Immature natural killer cell (primary cell): Measurements from ENCODE around the gene FBF1. TPM values are rescaled to one million over a fixed set of nuclear protein-coding genes. Genes with fewer than 3 reads are reported as not detected.

Experiments
- DNase-seq, 3 donors: peaks; one replicate each; pipeline ENCODE4 v3.0.0; 2022; ENCODE audit warnings: mixed read lengths in 1 of 3
- H3K27ac Mint-ChIP-seq, 6 donors: one replicate each; pipeline ENCODE4 v1.8.0; 2020; ENCODE audit warnings: mixed read lengths in 6 of 6, mild to moderate bottlenecking in 5 of 6, inconsistent platforms in 4 of 6, moderate library complexity in 3 of 6
- H3K27me3 Mint-ChIP-seq, 3 donors: one replicate each; pipeline ENCODE4 v1.8.0; 2020 to 2021; ENCODE audit warnings: low read depth in 3 of 3, mild to moderate bottlenecking in 3 of 3, mixed read lengths in 3 of 3, moderate library complexity in 3 of 3, inconsistent platforms in 1 of 3
- H3K36me3 Mint-ChIP-seq, 3 donors: one replicate each; pipeline ENCODE4 v1.8.0; 2020; ENCODE audit warnings: mixed read lengths in 3 of 3, inconsistent platforms in 2 of 3, mild to moderate bottlenecking in 2 of 3
- H3K4me1 Mint-ChIP-seq, 2 donors: one replicate each; pipeline ENCODE4 v1.8.0; 2020; ENCODE audit warnings: inconsistent platforms in 2 of 2, mild to moderate bottlenecking in 2 of 2, mixed read lengths in 2 of 2, moderate library complexity in 1 of 2
- H3K4me3 Mint-ChIP-seq, 5 donors: one replicate each; pipeline ENCODE4 v1.8.0; 2020; ENCODE audit warnings: mild to moderate bottlenecking in 5 of 5, mixed read lengths in 5 of 5, inconsistent platforms in 3 of 5, moderate library complexity in 3 of 5
- H3K9me3 Mint-ChIP-seq, 6 donors: one replicate each; pipeline ENCODE4 v1.8.0; 2020; ENCODE audit warnings: mild to moderate bottlenecking in 6 of 6, mixed read lengths in 6 of 6, inconsistent platforms in 4 of 6, moderate library complexity in 3 of 6
- polyA plus RNA-seq, 3 donors: library from polyadenylated mRNA; unstranded; fragments of 300-500 nt; fragmentation: Illumina TruSeq; gene quantifications; one replicate each; pipeline ENCODE4 v1.2.3, GENCODE V29; 2021

Gene FBF1
- polyA plus RNA-seq, 3 donors from 2014 or later: 1.6 to 7.6 TPM; not detected in 1

DNA sequence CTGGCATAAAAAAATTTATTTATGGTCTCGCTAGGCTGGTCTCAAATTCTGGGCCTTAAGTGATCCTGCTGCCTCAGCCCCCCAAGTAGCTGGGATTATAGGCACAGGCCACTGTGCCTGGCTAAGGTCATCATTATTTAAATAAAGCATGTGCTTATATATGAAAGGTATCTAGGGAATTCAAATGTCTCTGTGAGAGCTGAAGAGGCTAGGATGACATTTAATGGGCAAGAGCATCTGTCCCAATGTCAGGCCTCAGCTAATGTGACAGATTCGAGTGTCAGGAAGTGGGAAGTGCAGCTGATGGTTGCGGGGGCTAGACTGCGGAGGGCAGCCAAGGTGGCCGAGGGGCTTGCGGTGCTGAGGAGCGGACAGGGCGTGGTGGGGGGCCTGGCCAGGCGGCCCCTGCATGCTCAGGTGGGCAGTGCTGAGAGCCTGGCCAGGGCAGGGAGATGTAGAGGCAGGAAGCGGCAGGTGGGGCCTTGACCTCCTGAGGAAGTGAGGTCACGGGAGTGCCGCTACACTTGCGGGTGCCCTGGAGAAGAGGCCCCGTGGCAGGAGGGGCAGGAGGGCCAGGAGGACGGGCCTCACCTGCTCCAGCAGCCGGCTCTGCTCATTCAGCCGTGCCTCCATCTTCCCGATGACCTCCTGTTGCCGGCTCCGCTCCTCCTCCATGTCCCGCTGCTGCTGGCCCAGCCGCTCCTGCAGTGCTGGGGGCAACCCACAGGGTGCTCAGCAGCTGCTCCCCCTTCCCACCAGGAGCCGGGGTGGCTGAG, 23.5 kb downstream of the FBF1 start:
- H3K36me3 Mint-ChIP-seq: peaks cover 0 to 6% (median 4%) of the 10 kb centered on the region in 3 donors
- no peaks in the 10 kb centered on the region for H3K27me3 Mint-ChIP-seq
- no peak for DNase-seq
- peak overlapping the region; percentile 15 to 74 (median 62) for H3K27ac Mint-ChIP-seq
- peaks cover 0 to 5% of the 10 kb centered on the region in 2 donors for H3K4me1 Mint-ChIP-seq
- no peaks in the 10 kb centered on the region for H3K9me3 Mint-ChIP-seq
- H3K4me3 Mint-ChIP-seq: peak overlapping the region in 1 of 5 donors; percentile 55

DNA sequence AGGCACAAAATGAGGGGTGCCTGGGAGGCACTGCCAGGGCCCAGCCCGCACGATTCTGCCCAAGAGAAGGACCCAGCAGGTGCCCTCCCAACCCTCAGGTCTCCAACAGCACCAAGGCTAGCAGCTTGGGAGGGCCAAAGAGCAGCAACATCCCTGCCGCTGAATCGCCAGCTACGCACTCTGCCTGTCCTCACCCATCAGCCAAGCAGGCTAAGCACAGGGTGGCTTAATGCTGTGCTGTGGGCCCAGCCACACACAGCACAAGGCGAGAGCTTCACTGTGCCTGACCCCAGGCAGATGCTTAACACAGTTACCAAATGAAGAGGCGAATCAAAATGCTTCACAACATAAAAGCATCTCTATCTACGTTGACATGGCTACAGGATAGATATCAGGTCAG, 25.6 kb downstream of the FBF1 start:
- Mint-ChIP-seq H3K27ac (peak overlapping the region in 1 of 6 donors; percentile 17), H3K36me3 (peaks cover 0 to 6% (median 4%) of the 10 kb centered on the region in 3 donors), H3K4me1 (peaks cover 0 to 5% of the 10 kb centered on the region in 2 donors), H3K27me3 (no peaks in the 10 kb centered on the region), H3K4me3 (no peak overlapping the region), H3K9me3 (peaks cover 0 to 2% (median 0%) of the 10 kb centered on the region in 6 donors)
- DNase-seq: no peak

DNA sequence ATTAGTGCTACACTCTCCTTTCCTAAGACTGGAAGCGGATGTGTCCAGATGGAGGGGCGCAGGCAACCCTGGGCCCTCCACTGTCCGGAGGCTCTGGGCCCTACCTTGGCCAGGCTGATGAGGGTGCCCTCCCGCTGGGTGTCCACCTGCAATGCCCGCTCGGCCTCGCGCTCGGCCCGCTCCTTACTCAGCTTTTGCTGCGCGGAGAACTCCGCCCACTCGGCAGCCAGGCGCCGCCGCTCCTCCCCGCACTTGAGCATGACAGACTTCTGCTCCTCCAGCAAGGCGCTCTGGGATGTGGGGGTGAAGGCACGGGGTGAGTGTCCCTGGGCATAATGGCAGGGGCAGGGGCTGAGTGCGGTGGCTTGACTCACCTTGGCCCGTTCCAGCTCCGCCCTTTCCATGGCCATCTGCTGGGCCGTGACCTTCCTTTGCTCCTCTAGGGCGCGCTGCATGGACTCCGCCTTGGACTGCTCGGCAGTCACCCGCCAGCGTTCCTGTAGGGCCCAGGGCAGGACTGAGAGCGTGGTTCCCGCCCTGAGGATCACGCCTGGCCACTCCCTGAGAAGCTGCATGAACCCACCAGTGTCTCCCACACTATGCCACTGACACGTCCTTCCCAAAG, 26.1 kb downstream of the FBF1 start:
- H3K27ac Mint-ChIP-seq: no peak overlapping the region
- no peak overlapping the region for H3K4me3 Mint-ChIP-seq
- H3K27me3 Mint-ChIP-seq: no peaks in the 10 kb centered on the region
- no peak for DNase-seq
- peaks cover 0 to 6% (median 4%) of the 10 kb centered on the region in 3 donors for H3K36me3 Mint-ChIP-seq
- peaks cover 0 to 2% (median 0%) of the 10 kb centered on the region in 6 donors for H3K9me3 Mint-ChIP-seq
- H3K4me1 Mint-ChIP-seq: peaks cover 0 to 5% of the 10 kb centered on the region in 2 donors

DNA sequence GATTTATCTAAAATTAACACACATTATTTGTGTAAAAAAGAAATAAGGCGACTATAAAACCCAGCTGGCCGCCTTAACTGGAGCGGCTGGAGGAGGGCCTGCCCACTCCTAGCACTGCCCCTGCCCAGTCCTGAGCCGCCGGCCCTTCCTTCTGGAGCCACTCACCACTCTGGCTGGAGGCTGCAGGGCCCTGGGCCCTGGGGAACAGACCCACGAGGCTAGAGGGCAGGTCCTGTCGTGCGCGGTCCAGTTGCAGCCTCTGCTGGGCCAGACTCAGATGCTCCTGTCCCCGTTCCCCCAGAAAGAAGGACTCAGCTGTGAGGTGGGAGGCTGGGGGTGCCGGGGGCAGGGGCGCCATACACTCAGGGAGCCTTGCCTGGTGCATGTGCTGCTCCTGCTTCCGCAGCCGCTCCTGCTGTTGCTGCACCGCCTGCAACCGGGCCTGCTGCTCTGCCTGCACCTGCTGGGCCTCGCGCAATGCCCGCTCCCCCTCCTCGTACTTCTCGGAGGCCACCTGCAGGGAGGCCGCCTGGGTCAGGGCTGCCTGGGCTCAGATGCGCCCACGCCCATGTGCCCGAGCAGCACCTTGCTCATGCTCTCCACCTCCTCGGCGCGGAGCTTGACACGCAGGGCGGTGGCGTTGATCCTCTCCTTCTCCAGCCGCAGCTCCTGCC, 27.2 kb downstream of the FBF1 start:
- Mint-ChIP-seq H3K9me3 (peaks cover 0 to 2% (median 0%) of the 10 kb centered on the region in 6 donors), H3K27ac (no peak overlapping the region), H3K36me3 (peaks cover 0 to 4% (median 4%) of the 10 kb centered on the region in 3 donors), H3K27me3 (no peaks in the 10 kb centered on the region), H3K4me3 (no peak overlapping the region), H3K4me1 (peaks cover 0 to 5% of the 10 kb centered on the region in 2 donors)
- no peak for DNase-seq

DNA sequence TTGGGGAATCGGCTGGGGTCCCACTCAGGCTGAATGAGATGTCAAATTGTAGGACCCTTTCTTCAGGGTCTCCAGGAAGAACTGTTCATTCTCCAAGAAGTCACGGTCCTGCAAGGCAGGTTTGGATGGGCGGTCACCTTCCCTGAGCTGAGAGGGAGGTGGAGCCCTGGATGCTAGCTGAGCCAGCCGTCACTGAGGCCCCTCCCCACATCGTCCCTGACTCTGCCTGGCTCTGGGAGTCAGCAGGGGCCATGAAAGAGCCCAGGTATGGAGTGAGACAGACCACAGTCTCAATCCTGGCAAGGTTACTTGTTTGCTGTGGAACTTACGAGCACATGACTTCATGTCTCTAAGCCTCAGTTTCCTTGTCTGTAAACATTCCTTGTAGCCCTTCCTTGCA, 30.1 kb downstream of the FBF1 start:
- Mint-ChIP-seq H3K4me1 (peaks cover 0 to 1% of the 10 kb centered on the region in 2 donors), H3K4me3 (no peak overlapping the region), H3K9me3 (peaks cover 0 to 2% (median 0%) of the 10 kb centered on the region in 6 donors), H3K36me3 (no peaks in the 10 kb centered on the region), H3K27me3 (peaks cover 0 to 2% (median 0%) of the 10 kb centered on the region in 3 donors), H3K27ac (no peak overlapping the region)
- no peak for DNase-seq

DNA sequence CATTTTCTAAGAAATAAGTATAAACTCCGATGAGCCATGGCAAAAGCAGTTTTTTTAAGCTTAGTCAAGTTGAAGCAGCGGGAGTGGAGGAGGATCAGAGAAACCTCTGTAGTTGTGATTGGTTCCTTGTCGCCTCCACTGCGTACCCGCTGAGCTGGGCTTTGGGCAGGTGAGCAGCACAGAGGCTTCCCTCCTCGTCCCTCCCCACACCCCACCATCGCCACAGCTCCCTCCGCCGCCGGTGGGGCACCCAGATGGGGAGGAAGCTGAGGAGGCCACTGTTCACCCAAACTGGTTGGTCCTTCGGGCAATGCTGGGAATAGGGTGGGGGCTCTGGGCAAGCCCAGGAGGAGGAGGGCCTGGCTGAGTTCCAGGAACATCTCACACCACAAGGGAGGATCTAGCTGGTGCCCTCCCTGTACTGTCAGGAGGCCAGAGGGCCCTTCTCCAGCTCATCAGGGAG, 31.0 kb downstream of the FBF1 start:
- Mint-ChIP-seq H3K36me3 (no peaks in the 10 kb centered on the region), H3K27ac (no peak overlapping the region), H3K4me1 (peaks cover 0 to 4% of the 10 kb centered on the region in 2 donors), H3K9me3 (peaks cover 0 to 2% (median 0%) of the 10 kb centered on the region in 6 donors), H3K4me3 (no peak overlapping the region), H3K27me3 (peaks cover 0 to 5% (median 0%) of the 10 kb centered on the region in 3 donors)
- no peak for DNase-seq

DNA sequence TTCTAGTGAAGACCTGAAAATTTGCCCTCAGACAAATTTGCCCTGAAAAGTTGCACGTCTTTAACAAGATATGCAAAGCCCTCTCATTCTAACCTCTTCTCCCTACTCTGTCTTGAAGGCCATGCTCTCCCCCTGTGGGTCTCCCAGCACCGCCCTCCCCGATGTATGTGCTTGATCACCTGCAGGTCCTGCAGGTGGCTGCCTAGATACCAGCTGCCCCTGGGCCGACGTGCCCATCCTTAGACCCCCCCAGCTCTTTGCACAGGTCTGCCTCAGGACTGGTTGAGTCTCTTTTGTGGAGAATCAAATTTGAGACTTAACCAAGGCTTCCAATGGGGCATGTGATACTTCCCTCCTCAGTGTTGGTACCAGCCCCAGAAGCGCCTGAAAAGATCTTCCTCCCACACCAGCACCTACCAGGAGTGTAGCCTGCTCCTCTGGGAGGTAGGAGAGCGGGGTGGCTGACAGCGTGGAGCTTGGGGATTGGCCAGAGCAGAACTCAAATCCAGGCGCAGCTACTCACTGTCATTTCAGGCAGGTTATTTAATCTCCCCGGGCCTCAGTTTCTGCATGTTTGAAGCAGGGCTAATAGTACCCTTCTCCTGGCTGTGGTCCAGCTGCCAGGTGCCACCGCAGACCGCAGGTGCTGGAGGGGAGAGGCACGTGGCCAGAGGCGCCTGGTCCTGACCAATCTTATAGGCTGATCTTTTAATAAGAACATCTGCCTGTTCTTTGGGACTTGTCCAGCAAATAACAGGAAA, 31.6 kb downstream of the FBF1 start:
- H3K27me3 Mint-ChIP-seq: peaks cover 0 to 5% (median 0%) of the 10 kb centered on the region in 3 donors
- peak overlapping the region in 2 of 6 donors; percentile 49 to 76 for H3K27ac Mint-ChIP-seq
- peak overlapping the region in 1 of 5 donors; percentile 25 for H3K4me3 Mint-ChIP-seq

DNA sequence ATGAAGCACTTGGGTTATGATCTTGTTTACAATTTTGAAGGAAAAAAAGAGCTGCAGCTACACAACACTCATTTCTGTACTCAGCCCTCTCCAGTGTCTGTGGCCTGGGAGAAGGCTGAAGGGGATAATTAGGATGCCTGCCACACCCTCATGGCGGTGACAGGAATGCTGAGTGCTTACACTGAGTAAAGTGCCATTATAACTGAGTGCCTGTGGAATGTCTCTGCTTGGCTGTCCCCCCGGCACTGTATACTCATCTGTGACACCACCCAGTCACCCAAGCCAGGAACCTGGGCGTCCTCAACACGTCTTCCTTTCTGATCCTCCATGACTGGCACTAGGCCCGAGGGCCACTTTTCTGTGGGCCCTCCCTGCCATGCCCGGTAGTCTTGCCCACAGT, 32.6 kb downstream of the FBF1 start:
- DNase-seq: no peak
- H3K4me3 Mint-ChIP-seq: no peak overlapping the region
- peaks cover 0 to 2% (median 0%) of the 10 kb centered on the region in 6 donors for H3K9me3 Mint-ChIP-seq
- H3K27me3 Mint-ChIP-seq: peaks cover 0 to 5% (median 0%) of the 10 kb centered on the region in 3 donors
- peaks cover 6 to 9% of the 10 kb centered on the region in 2 donors for H3K4me1 Mint-ChIP-seq
- peak overlapping the region in 1 of 6 donors; percentile 46 for H3K27ac Mint-ChIP-seq
- H3K36me3 Mint-ChIP-seq: no peaks in the 10 kb centered on the region

More for the DNA sequence above, 31.6 kb downstream of the FBF1 start:
- Mint-ChIP-seq H3K9me3 (peaks cover 0 to 2% (median 0%) of the 10 kb centered on the region in 6 donors), H3K4me1 (peaks cover under 1 to 5% of the 10 kb centered on the region in 2 donors), H3K36me3 (no peaks in the 10 kb centered on the region)
- no peak for DNase-seq

DNA sequence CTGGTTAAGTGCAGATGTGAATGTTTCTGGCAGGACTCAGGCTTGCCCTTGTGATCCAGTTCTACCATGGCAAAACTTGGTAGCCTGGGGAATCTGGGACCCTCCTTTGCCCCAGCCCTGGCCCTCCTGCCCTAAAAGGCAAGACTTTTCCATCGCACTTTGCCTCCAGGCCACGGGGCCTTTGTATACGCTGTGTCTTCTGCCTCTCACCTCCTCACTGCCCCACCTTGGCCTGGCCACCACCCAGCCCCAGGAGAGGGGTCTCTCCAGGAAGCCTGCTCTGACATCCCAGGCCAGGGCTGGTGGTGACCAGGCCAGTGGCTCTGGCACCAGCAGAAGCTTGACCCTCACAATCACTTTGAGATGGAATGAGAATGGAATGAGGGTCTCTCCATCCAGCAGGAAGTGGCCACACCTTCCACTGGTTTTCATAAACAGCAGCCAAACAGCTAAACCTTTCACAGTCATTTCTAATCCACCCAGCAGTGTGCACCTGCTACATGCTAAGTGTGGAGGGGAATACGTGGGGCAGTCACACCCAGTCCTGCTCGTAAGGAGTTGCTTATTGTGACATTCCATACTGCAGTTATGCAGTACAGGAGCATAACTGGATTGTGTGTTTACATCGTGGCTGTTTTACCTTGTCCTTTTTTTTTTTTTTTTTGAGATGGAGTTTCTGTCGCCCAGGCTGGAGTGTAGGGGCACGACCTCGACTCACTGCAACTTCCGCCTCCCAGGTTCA, 34.5 kb downstream of the FBF1 start:
- H3K4me1 Mint-ChIP-seq: peaks cover 6 to 9% of the 10 kb centered on the region in 2 donors
- no peaks in the 10 kb centered on the region for H3K36me3 Mint-ChIP-seq
- H3K4me3 Mint-ChIP-seq: peak overlapping the region in 3 of 5 donors; percentile 33 to 49 (median 41)
- DNase-seq: no peak
- peaks cover 0 to 5% (median 0%) of the 10 kb centered on the region in 3 donors for H3K27me3 Mint-ChIP-seq
- peak overlapping the region in 4 of 6 donors; percentile 16 to 45 (median 38) for H3K27ac Mint-ChIP-seq
- H3K9me3 Mint-ChIP-seq: peaks cover 0 to 2% (median 0%) of the 10 kb centered on the region in 6 donors

DNA sequence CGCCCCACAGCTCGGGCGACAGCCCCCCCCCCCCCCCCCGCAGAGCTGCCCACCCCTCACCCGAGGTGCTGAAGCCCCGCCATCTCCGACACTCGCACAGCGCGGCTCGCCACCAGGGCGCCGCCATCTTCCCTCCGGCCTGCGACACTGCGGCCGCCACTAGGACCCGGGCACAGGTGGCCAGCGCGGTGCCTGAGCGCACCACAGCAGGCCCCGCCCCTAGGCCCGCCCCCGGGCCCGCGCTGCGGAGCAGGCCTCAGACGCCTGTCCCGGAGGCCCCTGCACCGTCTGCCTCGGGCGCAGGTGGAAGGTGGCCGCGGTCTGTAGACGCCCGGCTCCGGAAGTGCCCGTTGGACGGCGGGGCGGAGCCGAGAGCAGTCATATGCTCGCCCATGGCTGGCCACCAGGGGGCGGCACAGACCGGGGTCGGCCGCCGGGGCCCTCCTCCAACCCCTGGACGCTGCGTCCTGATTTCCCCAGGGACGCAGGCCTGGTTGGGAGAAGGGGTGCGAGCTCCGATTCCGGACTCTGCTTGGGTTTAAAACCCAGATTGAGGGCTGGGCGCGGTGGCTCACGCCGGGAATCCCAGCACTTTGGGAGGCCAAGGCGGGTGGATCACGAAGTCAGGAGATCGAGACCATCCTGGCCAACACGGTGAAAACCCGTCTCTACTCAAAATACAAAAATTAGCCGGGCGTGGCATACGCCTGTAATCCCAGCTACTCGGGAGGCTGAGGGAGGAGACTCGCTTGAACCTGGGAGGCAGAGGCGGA, 35.9 kb downstream of the FBF1 start, which contains the start of gene MRPL38:
TSS of gene MRPL38 (minus strand) at position 136 of the 773 bp plus-strand sequence. CDS start at position 127, 9 bp downstream.
- Mint-ChIP-seq H3K27ac (peak within 1 kb of the TSS; percentile 80 to 93 (median 84)), H3K9me3 (no peaks in the 10 kb centered on the region), H3K4me3 (peak within 1 kb of the TSS; percentile 84 to 92 (median 89)), H3K27me3 (peaks cover 0 to 5% (median 0%) of the 10 kb centered on the region in 3 donors), H3K4me1 (peaks cover 6 to 9% of the 10 kb centered on the region in 2 donors), H3K36me3 (no peaks in the 10 kb centered on the region)
- DNase-seq: peak; percentile 96 to 98 (median 97)

DNA sequence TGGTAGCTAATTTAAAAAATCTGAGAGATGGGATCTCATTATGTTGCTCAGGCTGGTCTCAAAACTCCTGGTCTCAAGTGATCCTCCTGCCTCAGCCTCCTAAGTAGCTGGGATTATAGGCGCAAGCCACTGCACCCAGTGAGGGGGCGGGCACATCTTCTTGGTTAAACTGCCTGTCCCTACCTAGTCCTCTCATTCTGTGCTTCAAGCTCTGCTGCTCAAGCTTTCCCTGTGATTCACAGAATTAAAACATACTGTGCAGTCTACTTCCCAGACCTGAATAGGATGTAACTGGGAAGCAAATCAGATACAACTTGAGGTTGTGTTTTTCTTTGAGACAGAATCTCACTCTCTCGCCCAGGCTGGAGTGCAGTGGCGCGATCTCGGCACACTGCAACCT, 38.4 kb downstream of the FBF1 start:
- Mint-ChIP-seq H3K4me1 (peaks cover 10 to 14% of the 10 kb centered on the region in 2 donors), H3K9me3 (no peaks in the 10 kb centered on the region), H3K27ac (no peak overlapping the region), H3K4me3 (no peak overlapping the region), H3K36me3 (peaks cover 0 to 3% (median 0%) of the 10 kb centered on the region in 3 donors), H3K27me3 (peaks cover 0 to 3% (median 3%) of the 10 kb centered on the region in 3 donors)
- DNase-seq: no peak

DNA sequence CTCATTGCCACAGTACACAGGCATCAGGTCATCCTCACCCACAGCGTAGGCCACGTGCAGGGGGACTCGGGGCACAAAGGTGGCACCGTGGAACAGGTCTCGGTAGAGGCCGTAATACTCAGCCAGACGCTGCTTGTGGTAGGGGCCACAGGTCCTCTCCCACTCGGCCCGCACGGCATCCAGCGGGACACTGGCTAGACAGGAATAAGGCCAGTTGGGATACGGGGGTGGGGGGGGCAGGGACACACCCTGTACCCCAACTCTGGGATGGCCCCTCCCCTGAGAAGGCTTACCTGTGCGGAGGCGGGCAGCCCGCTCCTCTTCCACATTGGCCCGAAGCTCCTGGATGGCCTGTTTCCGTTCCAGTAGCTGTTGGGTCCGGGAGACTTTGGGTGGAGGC, 39.1 kb downstream of the FBF1 start:
- Mint-ChIP-seq H3K27me3 (peaks cover 0 to 3% (median 3%) of the 10 kb centered on the region in 3 donors), H3K36me3 (peaks cover 0 to 3% (median 0%) of the 10 kb centered on the region in 3 donors), H3K9me3 (no peaks in the 10 kb centered on the region), H3K4me1 (peaks cover 12 to 14% of the 10 kb centered on the region in 2 donors), H3K27ac (no peak overlapping the region), H3K4me3 (no peak overlapping the region)
- no peak for DNase-seq
